ENCODE measurements around the gene PGM1. TPM values are rescaled to one million over a fixed set of nuclear protein-coding genes. Genes with fewer than 3 reads are reported as not detected.

PGM1 gene
- total RNA-seq, 1 experiment from 2014 or later: 103 TPM

DNA sequence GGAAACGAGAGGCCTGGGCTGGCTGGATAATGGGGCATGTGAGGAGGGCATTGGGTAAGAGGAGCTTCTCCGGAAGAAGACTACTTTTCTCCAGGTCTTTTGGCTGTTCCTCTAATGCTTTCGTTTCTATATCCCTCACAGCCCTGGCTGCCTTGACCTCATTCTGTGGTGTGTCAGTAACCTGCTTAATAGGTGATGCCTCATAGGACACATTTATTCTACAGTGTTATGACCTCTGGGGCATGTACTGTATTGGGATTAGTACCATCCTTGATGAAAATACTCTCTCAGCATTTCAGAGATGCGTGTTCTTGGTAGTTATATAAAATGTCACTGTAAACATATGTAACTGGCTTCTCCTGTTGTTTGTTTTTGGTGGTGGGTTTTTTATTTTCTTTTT is 40.1 kb downstream of the PGM1 start:
- DNase-seq (ENCODE audit: low read depth): no peak

DNA sequence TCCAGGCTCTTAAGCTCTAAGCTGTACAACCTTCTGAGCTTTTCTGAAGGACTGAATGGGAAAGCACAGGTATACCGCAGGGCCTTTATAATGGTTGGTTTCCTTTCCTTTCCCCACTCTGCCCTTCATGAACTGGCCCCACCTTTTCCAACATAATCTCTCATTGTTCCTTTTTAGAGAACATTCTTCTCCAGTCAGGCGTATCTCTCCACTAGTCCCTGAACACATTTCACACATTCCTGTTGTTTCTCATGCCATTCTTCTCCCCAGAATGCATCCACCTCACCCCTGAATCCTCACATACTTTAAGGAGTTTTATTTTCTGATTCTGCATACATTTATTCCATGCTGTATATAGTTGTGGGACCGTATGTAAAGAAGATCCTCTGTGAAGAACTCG is 41.3 kb downstream of the PGM1 start:
- DNase-seq (ENCODE audit: low read depth): no peak

DNA sequence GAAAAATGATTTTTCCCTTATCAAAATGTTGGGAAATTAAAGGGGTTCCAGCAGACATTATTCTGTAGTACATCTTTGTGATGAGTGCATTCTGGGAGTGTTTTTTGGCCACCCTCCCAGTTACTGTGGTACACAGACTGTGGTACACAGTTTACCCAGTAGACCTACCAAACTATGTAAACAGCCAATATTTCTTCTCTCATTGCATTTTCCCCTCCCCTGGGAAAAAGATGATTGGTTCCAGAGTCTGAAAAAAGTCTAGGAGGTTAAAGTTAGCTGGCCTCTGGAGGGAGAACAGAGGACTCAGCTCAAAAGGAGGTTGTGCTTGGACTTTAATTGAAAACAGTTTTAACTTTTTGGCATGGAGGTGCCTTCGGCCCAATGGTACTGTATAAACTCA is 42.5 kb downstream of the PGM1 start:
- DNase-seq (ENCODE audit: low read depth): peak; percentile 84

DNA sequence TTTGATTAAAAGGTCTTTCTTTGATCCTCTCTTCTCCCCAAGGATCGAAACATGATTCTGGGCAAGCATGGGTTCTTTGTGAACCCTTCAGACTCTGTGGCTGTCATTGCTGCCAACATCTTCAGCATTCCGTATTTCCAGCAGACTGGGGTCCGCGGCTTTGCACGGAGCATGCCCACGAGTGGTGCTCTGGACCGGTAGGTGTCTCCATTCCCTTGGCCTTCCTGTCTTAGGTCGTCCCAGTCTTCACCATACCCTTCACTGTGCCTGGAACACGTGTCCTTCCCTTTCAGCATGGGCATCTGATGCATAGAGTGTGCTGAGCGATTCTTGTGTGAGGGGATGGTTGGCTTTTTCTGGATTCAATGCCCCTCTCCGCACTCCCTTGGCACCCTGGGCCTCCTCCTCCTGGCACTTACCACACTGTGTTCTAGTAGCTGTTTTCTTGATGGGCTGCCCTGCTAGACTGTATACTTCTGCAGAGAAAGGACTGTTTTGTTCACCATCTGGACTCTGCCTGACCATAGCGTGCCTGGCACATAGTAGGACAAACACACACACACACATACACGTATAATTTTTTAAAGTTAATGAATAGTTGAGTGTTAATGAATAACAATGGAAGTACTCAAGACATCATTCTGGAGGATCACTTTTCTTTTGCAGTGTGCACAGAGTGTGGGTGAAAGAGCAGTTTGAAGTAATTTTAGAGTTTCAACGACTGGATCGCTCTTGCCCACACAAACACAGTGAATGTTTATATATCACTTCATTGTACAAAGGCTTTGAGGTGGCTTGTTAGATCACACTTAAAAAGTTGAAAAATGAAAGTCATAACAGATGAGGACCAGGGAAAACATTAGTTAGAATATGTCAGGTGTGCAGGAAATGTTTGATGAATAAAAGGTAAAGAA is 43.2 kb downstream of the PGM1 start:
- DNase-seq (ENCODE audit: low read depth): no peak

DNA sequence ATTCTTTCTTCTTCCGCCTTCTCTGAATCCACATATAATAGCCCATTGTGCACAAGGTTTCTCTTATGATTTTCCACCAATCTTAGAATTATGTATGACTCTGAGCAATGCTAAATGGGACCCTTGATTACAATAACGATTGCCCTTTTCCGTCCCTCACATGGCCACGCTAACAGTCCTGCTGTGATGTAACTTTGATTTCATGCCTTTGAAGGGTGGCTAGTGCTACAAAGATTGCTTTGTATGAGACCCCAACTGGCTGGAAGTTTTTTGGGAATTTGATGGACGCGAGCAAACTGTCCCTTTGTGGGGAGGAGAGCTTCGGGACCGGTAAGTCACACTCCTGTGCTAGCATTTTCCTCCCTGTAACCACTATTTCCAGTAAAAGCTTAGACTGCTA is 45.3 kb downstream of the PGM1 start:
- DNase-seq (ENCODE audit: low read depth): no peak

DNA sequence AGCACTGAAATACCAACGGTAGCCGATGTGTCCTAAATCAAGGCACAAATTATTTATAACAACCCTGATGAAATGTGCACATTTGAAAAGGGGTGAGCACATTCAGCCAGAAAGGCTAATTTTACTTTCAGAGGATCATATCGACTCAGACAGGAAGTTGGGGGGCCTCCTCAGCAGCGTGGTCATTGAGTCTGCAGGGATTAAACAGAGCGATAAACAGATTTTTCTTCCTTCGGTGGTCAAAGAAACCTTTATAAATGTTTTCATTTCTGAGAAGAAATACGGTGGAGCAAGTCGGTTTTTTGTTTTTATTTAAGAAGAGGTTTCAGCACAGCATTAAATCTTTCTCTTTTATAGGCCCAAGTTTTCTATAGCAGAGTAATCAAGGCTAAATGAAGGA is 45.7 kb downstream of the PGM1 start:
- DNase-seq (ENCODE audit: low read depth): no peak

DNA sequence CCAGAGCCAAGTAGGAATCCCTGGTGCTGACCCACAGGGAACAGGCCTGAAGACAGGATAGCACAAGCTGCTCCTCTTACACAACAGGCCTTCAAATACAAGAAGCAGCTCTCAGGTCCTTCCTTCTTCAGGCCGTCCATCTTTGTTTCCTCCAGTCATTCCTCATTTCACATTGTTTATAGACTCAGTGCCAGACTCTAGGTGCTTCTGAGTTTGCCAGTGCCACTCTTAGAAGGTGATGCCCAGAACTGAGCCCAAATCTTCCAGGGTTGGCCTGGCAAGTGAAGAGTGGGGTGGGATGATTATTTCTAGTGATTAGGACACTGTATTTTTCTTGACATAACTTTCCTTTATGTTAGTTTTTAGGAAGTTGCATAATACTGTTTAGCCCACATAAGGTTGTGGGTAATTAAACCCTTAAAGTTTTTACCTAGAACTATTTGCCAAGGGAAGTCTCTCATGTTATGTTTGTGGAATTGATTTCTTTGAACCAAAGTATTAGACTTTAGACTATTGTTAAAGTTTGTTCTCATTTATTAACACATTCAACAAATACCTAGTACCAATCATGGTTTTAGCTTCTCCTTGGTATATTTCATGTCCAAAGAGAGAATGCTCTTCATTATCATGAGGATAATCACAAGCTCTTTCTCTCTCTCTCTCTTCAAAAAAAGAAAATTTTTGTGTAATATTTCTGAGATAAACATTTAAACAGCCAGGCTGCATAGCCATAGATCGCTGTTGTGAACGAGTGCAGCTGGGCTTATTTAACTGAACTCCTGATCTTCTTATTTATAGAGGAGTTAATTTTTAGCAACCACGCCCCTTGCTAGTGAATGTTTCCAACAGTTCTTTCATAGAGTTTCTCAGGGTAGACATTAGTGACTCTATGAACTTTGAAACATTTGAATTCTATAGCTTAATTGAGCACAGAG is 47.7 kb downstream of the PGM1 start:
- no peak for DNase-seq (ENCODE audit: low read depth)

DNA sequence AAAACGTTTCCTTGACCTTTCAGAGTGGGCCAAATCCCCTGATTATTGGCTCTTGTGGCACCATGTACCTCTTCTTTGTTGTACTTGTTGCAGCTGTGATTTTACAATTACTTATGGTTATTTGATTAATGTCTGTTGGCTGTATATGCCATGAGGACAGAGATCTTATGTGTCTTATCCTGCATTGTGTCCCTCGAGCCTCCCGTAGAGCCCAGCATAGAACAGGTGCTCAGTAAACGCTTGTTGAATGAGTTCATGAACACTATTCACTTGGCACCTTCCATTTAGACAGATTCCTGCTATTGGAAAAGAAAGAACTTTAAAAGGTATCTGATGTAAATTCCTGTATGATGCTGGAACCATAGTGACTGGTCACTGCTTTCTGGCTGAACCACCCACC is 48.4 kb downstream of the PGM1 start:
- no peak for DNase-seq (ENCODE audit: low read depth)

DNA sequence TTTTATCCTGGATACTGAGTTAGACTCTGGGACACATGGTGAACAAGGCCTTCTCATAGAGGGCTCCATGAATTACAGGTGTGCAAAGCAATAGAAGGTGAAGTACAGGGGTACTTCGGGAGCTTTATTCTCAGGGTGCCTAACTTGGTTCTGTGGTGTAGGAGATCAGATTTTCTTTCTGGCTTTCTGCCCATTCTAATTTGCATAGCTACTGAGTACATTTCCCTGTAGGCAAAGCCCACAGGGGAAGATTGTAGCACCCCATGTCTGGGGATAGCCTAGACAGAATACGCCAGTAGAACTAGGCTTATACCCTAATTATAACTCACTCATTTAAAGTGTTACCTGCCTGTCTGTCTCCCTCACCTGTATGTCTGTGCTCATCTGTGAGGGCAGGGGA is 49.7 kb downstream of the PGM1 start:
- DNase-seq (ENCODE audit: low read depth): no peak

DNA sequence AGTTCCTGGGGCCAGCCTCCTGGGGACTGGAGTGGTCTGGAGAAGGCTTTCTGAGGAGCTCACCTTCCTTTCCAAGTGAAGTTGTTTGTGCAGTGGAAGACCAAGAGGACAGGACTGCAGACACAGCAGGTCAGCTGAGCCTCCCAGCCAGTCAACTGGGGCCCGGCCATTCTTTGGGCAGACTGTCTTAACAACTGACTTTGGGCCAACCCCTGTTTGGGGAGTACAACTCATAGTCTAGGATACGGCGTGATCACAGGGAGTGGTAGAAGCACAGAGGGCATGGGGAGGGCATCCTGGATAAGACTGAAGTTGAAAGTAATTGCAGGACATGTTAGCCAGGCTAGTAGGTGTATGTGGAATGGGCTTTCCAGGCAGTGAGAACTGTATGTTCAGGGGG is 50.3 kb downstream of the PGM1 start:
- peak; percentile 12 for DNase-seq (ENCODE audit: low read depth)

DNA sequence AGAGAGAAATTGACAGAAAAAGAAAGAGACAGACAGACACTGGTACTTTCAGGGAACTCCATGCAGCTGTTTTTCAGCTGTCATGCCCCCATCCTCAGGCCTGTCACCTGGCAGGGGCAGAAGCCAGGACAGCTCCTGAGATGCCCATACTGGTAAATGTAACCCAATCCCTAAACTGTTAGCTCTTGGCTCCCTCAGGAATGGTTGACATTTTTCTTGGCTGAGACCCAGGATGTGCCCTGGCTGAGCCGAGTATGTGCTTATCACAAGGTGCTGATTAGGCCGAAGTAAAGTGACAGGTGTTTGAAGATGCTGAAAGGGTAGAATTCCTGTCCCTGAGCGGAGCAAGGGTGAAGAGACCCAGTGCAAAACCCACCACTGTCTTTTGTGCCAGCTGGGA is 50.7 kb downstream of the PGM1 start:
- peak; percentile 37 for DNase-seq (ENCODE audit: low read depth)

DNA sequence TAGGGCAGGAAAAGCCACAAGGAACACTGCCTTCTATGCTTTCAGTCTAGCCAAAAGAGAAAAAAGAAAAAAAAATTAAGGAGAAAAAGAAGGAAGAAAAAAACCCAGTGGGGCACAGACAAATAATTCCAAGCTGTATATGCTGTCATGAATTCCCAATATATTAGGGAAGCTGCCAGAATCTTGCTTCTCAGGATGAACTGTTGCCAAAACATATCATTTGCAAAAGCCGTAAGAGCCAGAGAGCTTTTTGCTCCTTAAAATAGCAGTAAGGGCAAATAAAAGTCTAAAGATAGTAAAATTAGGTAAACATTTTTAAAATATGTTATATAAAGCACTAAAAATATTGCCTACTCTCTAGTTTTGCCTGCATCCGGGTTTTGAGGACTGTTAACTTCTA is 52.1 kb downstream of the PGM1 start:
- DNase-seq (ENCODE audit: low read depth): no peak

DNA sequence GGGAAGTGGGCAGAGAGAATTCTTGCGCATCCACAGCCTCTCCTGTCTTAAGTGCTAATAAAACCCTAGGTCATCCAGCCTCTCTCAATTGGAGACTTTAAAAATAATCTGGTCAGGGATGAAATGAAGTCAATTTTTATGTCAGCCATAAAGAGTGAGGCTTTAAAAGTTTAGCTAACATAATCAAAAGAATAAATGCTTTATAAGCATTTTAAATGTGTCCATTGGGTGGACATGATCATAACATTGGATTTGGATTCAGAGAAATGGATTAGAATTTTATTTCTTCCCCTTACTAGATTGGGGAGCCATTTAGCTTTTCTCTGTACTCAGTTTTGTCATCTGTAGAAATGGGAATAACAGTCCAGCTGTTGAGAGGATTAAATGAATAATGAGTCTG is 55.5 kb downstream of the PGM1 start:
- DNase-seq (ENCODE audit: low read depth): no peak

DNA sequence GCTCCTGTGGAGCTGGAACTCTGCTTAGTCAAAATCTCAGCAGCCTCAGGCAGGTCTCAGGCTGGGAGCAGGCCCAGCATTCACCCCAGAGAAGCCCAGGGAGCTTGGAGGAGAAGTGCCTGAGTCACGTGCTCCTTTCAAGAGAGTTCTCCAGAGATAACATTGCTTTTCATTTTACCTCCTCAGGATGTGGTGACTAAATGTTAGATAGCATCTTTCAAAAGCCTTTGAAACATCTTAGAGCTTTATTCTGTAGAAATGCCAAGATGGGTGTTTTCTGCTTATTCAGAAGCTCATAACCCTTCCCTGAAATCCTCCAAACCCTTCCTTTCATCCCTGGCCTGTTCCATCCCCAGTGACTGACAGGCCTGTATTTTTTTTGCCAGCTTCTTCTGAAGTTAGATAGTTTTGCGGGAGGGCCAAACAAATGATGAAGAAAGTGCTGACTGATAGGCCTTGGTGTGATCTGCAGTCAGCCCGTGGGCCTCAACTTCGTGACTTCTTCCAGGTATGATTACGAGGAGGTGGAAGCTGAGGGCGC is 58.0 kb downstream of the PGM1 start:
- no peak for DNase-seq (ENCODE audit: low read depth)

DNA sequence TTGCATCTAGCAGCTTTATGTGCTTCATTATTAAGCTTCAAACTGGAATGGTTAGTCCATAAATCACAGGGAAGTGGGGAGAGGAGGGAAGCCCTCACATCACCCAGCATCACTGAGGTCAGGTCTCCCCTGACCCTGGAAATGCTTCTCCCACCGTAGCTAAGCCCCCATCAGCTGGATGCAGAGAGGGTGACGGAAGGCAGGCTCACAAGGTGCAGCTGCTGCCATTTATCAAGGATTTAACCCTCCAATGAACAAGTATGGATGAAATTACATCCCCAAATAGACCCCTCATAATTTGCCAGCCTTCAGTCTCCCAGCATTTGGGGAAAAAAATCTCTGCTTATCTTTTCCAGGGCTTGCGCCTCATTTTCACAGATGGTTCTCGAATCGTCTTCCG is 60.8 kb downstream of the PGM1 start:
- no peak for DNase-seq (ENCODE audit: low read depth)

DNA sequence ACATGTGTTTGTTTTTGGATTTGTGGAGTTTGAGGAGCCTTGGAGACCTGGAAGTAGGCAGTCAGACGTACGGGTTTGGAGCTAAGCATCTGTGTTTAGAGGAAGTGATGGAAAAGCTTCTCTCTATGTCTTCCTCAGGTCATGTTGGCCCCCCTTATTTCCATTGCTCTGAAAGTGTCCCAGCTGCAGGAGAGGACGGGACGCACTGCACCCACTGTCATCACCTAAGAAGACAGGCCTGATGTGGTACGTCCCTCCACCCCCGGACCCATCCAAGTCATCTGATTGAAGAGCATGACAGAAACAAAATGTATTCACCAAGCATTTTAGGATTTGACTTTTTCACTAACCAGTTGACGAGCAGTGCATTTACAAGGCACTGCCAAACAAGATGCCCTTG is 66.2 kb downstream of the PGM1 start:
- no peak for DNase-seq (ENCODE audit: low read depth)

DNA sequence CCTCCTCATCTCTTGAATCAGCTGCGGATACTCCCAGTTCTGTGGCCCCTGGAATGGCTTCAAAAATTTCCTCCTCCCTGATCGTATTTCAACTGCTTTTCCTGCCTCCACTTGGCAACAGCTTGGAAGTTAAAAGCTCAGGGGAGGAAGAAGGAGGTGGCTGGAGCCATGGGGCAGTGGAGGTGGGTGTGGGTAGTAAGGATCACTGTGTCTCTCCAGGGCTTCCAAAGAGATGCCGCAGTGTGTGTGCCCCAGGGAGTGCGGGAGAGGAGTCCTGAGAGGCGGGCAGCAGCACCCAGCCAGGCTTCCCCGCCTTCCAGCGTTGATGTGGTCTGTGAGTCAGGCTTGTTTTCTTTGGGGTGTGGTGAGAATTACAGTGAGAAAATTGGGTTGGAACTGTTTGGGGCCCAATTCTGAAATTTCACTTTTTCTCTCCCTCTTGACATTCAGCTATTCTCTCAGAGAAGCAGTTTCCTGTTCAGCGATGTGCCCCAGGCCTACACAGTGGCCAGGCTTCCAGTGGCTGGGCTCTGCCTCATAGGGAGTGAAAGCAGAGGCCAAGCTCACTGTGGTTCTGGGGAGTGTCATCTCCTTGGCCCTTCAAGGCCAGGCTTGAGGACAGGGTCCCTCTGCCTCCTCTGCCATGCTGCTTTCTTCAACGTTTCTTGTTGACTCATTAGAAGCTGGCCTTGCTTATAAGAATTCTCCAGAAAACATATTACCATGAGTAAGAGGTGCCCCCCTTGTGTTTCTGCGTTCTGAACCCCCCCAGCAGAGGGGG is 69.0 kb downstream of the PGM1 start:
- peak; percentile 88 for DNase-seq (ENCODE audit: low read depth)

DNA sequence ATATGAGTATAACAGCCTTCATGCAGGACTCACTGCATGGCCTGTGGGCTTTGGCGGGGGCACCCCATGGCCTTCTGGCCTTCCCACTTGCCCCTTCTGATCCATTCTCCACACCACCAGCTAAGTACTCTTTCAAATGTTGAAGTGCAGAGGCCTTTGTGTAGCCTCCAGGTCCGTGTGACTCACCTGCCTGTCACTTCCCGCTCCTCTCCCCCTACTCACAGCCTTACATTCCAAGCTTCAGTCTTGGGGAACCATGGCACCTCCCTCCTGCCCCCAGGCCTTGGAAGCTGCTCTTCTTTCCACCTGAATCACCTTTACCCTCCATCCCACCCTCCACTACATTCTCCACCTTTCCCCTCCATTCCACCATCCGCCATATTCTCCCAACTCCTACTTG is 69.6 kb downstream of the PGM1 start:
- DNase-seq (ENCODE audit: low read depth): peak; percentile 39

DNA sequence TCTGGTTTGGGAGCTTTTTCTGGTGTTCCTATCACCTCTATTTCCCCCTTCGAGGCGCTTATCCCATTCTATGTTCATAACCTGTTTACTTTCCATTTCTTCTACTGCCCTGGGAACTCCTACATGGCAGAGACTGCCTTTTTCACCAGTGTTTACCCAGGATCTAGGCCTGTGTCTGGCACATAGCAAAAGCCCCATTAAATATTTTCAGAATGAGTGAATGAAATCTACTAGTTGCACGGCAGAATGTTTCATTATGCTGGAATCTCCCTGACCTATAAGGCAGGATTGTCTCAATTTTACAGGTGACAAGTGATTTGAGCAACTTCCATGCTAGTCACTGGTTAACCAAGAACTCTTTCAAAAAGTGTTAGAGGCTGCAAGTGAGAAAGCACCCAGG is 70.1 kb downstream of the PGM1 start:
- no peak for DNase-seq (ENCODE audit: low read depth)

DNA sequence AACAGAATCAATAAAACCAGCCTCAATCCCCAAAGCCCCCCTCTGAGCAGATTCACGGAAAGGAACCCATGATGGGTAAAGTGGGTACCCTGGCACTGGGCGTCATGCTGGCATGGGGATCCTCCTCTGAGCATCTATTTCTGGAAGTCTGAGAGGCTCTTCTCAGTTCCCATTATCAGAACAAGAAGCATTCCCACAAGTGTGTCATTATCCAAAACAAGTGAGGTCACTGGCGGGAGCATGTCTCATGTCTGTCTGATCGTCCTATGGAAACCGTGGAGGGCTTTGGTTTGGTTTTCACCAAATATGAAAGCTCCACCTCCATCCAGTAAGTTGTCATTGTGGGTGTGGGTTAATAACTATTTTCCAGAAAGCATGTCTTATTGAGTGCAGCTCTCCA is 70.7 kb downstream of the PGM1 start:
- DNase-seq (ENCODE audit: low read depth): no peak

DNA sequence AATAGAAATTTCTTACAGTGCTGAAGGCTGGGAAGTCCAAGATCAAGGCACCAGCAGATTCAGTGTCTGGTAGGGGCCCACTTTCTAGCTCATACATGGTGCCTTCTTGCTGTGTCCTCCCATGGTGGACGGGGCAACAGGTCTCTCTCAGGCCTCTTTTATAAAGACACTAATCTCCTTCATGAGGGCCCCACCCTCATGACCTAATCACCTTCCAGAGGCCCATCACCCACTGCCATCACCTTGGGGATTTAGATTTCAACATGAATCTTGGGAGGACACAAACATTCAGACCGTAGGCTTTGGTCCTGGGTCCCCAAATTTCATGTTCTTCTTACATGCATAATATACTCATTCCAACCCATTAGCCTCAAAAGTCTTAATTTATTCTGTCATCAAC is 71.5 kb downstream of the PGM1 start:
- no peak for DNase-seq (ENCODE audit: low read depth)

DNA sequence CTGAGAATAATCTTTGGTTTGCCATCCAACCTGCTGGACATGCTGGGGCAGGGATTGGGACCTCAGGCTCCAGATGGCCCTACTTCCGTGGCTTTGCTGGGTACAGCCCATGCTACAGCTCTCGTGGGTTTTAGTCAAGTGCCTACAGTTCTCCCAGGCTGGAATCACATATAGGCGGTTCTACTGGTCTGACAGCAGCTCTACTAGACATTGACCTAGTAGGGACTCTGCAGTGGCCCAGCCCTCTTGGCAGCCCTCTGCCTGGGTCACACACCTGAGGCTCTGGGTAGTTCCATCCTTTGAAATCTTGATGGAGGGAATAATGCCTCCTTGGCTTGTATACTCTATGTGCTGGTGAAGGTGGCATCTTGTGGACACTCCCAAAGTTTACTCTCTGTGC is 72.2 kb downstream of the PGM1 start:
- no peak for DNase-seq (ENCODE audit: low read depth)
